K562 (cell line): Measurements from ENCODE around the gene OST4. TPM values are rescaled to one million over a fixed set of nuclear protein-coding genes. Genes with fewer than 3 reads are reported as not detected.

Source experiments
- ASH1L ChIP-seq: fragments of 450-650 bp; IDR thresholded peaks from 2 replicates; pipeline ENCODE4 v1.6.1; 2018; ENCODE audit warnings: borderline replicate concordance, mild to moderate bottlenecking, low read depth; ENCODE audit not compliant: partially characterized antibody
- CBFA2T3 ChIP-seq: fragments of 450-650 bp; IDR thresholded peaks from 2 replicates; pipeline ENCODE4 v1.6.1; 2017
- CTBP1 ChIP-seq: fragments of 450-650 bp; IDR thresholded peaks from 2 replicates; pipeline ENCODE4 v1.6.1; 2016; ENCODE audit warnings: borderline replicate concordance
- DPF2 ChIP-seq: fragments of 450-650 bp; IDR thresholded peaks from 2 replicates; pipeline ENCODE4 v1.6.1; 2016
- ESRRA ChIP-seq: fragments of 450-650 bp; IDR thresholded peaks from 2 replicates; pipeline ENCODE4 v1.6.1; 2014; ENCODE audit warnings: low read depth, mild to moderate bottlenecking, moderate library complexity, borderline replicate concordance
- ETS2 ChIP-seq: IDR thresholded peaks from 2 replicates; pipeline ENCODE4 v1.6.1; 2016; ENCODE audit warnings: borderline replicate concordance, missing genetic modification characterization, mild to moderate bottlenecking, moderate library complexity, missing compliant biosample characterization; ENCODE audit not compliant: poor library complexity, severe bottlenecking
- FOXM1 ChIP-seq, 2 experiments: fragments of 450-650 bp in 1 of 2; sonication (generic) in 1 of 2; formaldehyde crosslinking in 1 of 2; IDR thresholded peaks; 2 replicates each; pipeline versions ENCODE4 v1.6.1 to v1.9.0; 2017 to 2022; ENCODE audit warnings: low read depth in 2 of 2, mild to moderate bottlenecking in 2 of 2, missing genetic modification reagents in 1 of 2, moderate library complexity in 1 of 2
- HCFC1 ChIP-seq: IDR thresholded peaks from 2 replicates; pipeline ENCODE4 v1.6.1; 2012; ENCODE audit warnings: low read depth, low read length, improper control_type of control experiment
- IRF2 ChIP-seq: sonication (generic); formaldehyde crosslinking; IDR thresholded peaks from 2 replicates; pipeline ENCODE4 v1.8.1; 2022; ENCODE audit warnings: mild to moderate bottlenecking, missing genetic modification reagents
- KDM1A ChIP-seq, 2 experiments: fragments of 450-650 bp; IDR thresholded peaks; 2 replicates each; pipeline ENCODE4 v1.6.1; 2016; ENCODE audit warnings: mild to moderate bottlenecking in 2 of 2
- LARP7 ChIP-seq: fragments of 450-650 bp; IDR thresholded peaks from 2 replicates; pipeline ENCODE4 v1.6.1; 2016
- NFE2L1 ChIP-seq: fragments of 450-650 bp; IDR thresholded peaks from 2 replicates; pipeline ENCODE4 v1.6.1; 2016; ENCODE audit warnings: missing genetic modification characterization, low read depth, mild to moderate bottlenecking, missing compliant biosample characterization, moderate library complexity, borderline replicate concordance
- TCF7L2 ChIP-seq: fragments of 150-350 bp; IDR thresholded peaks from 2 replicates; pipeline ENCODE4 v1.6.1; 2016; ENCODE audit warnings: low read depth, mild to moderate bottlenecking, low read length, moderate library complexity
- YY1 ChIP-seq, 3 experiments: IDR thresholded peaks; 2 replicates each; pipeline ENCODE4 v1.6.1; 2011; ENCODE audit warnings: low read length in 2 of 3, mild to moderate bottlenecking in 2 of 3, moderate library complexity in 2 of 3, borderline replicate concordance in 1 of 3, control low read depth in 1 of 3, low read depth in 1 of 3; ENCODE audit not compliant: insufficient read depth in 3 of 3, insufficient replicate concordance in 2 of 3, control insufficient read depth in 1 of 3, insufficient read length in 1 of 3; ENCODE audit errors: extremely low read depth in 1 of 3
- ZC3H8 ChIP-seq: fragments of 450-650 bp; IDR thresholded peaks from 2 replicates; pipeline ENCODE4 v1.6.1; 2017
- ZZZ3 ChIP-seq: fragments of 450-650 bp; IDR thresholded peaks from 2 replicates; pipeline ENCODE4 v1.6.1; 2016; ENCODE audit warnings: antibody characterized with exemption, mild to moderate bottlenecking, moderate library complexity
- polyA plus RNA-seq, 8 experiments: library from polyadenylated mRNA; depleted of rRNA in 4 of 8; stranded (reverse) in 5 of 8; unstranded in 3 of 8; fragments of >200 nt; fragmentation: Nextera tagmentation in 2 of 8; fragmentation: Illumina TruSeq in 1 of 8; extraction: Ambion mirVana in 2 of 8; extraction: Trizol in 1 of 8; gene quantifications; 2 replicates each; pipeline versions ENCODE4 v1.2.1 to v1.2.3, GENCODE V29; 2011 to 2014; ENCODE audit warnings: inconsistent platforms in 1 of 8, missing spikeins in 1 of 8
- total RNA-seq, 7 experiments: library from RNA; depleted of rRNA in 6 of 7; stranded (reverse); fragments of >200 nt in 6 of 7; fragmentation: Illumina TruSeq in 2 of 7; extraction: Trizol in 2 of 7; gene quantifications; 2 replicates each; pipeline versions ENCODE4 v1.2.1 to v1.2.3, GENCODE V29; 2011 to 2021; ENCODE audit warnings: low replicate concordance in 1 of 7
- TF ChIP-seq, protein P1 (sequence below): fragments of 250-450 bp; sonication (Bioruptor Pico); IDR thresholded peaks from 2 replicates; pipeline ENCODE4 v1.4.0; 2020
- TF ChIP-seq, protein P2 (sequence below): sonication (generic); formaldehyde crosslinking; IDR thresholded peaks from 2 replicates; pipeline ENCODE4 v1.4.0; 2020; ENCODE audit warnings: mild to moderate bottlenecking, missing genetic modification reagents
- TF ChIP-seq, protein P3 (sequence below), 2 experiments: fragments of 250-450 bp in 1 of 2; fragments of 450-650 bp in 1 of 2; sonication (Bioruptor Pico) in 1 of 2; IDR thresholded peaks; 2 replicates each; pipeline versions ENCODE4 v1.6.1 to v1.8.0; 2016 to 2021; ENCODE audit warnings: mild to moderate bottlenecking in 2 of 2, moderate library complexity in 2 of 2, missing compliant biosample characterization in 1 of 2, missing genetic modification characterization in 1 of 2

Gene OST4
- total and polyA plus RNA-seq, 9 of the 15 experiments (the other 6 are each of a cell fraction or from before 2014, with no cell fraction given) = 186 to 1,155 (median 355) TPM

DNA sequence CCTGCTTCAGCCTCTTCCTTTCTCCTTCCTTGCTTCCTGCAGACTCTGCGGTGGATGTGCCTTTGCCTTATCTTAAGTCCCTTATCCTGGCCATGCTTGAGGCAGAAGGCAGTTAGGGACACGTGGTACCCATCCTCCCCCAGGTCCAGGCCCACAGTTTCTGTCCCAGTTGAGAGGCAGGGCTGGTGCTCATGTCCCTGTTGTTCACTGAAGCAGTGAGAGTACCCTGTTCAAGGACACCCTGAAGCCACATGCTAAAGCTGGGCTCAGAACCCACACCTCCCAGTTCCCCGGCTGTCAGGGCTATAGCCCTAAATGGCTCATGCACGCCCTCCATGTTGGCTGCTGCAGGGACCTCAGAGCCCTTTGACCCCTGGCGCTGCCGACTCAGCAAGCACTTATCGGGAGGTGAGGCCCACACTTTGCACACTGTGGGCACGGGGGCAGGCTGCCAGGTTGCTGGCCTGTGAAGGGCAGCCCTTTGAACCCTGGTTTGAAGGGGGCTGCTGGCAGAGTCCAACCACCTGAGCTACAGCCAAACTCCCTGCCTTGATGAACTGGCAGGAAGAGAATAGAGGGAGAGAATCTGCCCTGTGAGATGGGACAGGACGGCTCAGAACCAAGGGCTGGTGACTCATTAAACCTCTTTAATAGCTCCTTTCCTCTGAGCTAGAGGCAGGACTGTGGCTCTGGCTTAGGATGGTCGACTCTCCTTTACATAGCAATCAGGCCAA is 21.4 kb upstream of the OST4 start (continued):
- TF ChIP-seq, protein P1, sequence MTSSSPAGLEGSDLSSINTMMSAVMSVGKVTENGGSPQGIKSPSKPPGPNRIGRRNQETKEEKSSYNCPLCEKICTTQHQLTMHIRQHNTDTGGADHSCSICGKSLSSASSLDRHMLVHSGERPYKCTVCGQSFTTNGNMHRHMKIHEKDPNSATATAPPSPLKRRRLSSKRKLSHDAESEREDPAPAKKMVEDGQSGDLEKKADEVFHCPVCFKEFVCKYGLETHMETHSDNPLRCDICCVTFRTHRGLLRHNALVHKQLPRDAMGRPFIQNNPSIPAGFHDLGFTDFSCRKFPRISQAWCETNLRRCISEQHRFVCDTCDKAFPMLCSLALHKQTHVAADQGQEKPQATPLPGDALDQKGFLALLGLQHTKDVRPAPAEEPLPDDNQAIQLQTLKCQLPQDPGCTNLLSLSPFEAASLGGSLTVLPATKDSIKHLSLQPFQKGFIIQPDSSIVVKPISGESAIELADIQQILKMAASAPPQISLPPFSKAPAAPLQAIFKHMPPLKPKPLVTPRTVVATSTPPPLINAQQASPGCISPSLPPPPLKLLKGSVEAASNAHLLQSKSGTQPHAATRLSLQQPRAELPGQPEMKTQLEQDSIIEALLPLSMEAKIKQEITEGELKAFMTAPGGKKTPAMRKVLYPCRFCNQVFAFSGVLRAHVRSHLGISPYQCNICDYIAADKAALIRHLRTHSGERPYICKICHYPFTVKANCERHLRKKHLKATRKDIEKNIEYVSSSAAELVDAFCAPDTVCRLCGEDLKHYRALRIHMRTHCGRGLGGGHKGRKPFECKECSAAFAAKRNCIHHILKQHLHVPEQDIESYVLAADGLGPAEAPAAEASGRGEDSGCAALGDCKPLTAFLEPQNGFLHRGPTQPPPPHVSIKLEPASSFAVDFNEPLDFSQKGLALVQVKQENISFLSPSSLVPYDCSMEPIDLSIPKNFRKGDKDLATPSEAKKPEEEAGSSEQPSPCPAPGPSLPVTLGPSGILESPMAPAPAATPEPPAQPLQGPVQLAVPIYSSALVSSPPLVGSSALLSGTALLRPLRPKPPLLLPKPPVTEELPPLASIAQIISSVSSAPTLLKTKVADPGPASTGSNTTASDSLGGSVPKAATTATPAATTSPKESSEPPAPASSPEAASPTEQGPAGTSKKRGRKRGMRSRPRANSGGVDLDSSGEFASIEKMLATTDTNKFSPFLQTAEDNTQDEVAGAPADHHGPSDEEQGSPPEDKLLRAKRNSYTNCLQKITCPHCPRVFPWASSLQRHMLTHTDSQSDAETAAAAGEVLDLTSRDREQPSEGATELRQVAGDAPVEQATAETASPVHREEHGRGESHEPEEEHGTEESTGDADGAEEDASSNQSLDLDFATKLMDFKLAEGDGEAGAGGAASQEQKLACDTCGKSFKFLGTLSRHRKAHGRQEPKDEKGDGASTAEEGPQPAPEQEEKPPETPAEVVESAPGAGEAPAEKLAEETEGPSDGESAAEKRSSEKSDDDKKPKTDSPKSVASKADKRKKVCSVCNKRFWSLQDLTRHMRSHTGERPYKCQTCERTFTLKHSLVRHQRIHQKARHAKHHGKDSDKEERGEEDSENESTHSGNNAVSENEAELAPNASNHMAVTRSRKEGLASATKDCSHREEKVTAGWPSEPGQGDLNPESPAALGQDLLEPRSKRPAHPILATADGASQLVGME (CRISPR knock-in tag) = peak; percentile 98
- TF ChIP-seq LARP7 = no peak
- no peak for TF ChIP-seq HCFC1
- TF ChIP-seq, protein P2, sequence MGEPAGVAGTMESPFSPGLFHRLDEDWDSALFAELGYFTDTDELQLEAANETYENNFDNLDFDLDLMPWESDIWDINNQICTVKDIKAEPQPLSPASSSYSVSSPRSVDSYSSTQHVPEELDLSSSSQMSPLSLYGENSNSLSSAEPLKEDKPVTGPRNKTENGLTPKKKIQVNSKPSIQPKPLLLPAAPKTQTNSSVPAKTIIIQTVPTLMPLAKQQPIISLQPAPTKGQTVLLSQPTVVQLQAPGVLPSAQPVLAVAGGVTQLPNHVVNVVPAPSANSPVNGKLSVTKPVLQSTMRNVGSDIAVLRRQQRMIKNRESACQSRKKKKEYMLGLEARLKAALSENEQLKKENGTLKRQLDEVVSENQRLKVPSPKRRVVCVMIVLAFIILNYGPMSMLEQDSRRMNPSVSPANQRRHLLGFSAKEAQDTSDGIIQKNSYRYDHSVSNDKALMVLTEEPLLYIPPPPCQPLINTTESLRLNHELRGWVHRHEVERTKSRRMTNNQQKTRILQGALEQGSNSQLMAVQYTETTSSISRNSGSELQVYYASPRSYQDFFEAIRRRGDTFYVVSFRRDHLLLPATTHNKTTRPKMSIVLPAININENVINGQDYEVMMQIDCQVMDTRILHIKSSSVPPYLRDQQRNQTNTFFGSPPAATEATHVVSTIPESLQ (CRISPR knock-in tag) = no peak
- TF ChIP-seq ESRRA = peak; percentile 62; the same call in 1 of the 2 replicates
- peak; percentile 98 for TF ChIP-seq CTBP1
- peak; percentile 84 for TF ChIP-seq DPF2
- TF ChIP-seq ASH1L = no peak
- TF ChIP-seq TCF7L2 = no peak
- TF ChIP-seq KDM1A (IDR thresholded peaks at IDR 0.05) = peak; percentile 9 to 22; a peak in 1 of 4 replicates
- peak in 2 of 3 experiments; percentile 42 to 61 for TF ChIP-seq YY1 (IDR thresholded peaks at IDR 0.05; ENCODE audit: borderline replicate concordance in 1 of 3, control insufficient read depth in 1 of 3, extremely low read depth in 1 of 3, insufficient read depth in 3 of 3, insufficient read length in 1 of 3, insufficient replicate concordance in 2 of 3, low read depth in 1 of 3, low read length in 2 of 3)
- TF ChIP-seq ZZZ3 = no peak
- no peak for TF ChIP-seq FOXM1 (IDR thresholded peaks at IDR 0.05; ENCODE audit: low read depth)
- TF ChIP-seq FOXM1 (CRISPR knock-in tag; IDR thresholded peaks at IDR 0.05; ENCODE audit: low read depth) = 0 out of 2 replicates have a peak, but pooled peaks have one; percentile 53
- TF ChIP-seq, protein P3, sequence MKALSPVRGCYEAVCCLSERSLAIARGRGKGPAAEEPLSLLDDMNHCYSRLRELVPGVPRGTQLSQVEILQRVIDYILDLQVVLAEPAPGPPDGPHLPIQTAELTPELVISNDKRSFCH (CRISPR knock-in tag; IDR thresholded peaks at IDR 0.05) = no peak
- TF ChIP-seq, protein P3 (tag; IDR thresholded peaks at IDR 0.05) = peak; percentile 93
- peak; percentile 86 for TF ChIP-seq CBFA2T3
- TF ChIP-seq IRF2 (CRISPR knock-in tag) = no peak
- TF ChIP-seq ZC3H8 = no peak
- no peak for TF ChIP-seq NFE2L1 (tag)
- no peak for TF ChIP-seq ETS2 (tag)
